GM18505 (cell line): ENCODE measurements around the gene LDLR.
"Not testable (repeated sequence)": the region's sequence is repeated elsewhere in the genome, so short reads cannot be mapped to it uniquely, and the experiment has no call there.

Experiments
- ATAC-seq: cut with Tn5 transposase; IDR thresholded peaks from one replicate; pipeline ENCODE4 v1.9.1; 2021; ENCODE audit not compliant: unreplicated experiment
- POLR2A ChIP-seq: IDR thresholded peaks from 4 replicates; pipeline ENCODE4 v1.6.1; 2011; ENCODE audit warnings: borderline replicate concordance; ENCODE audit not compliant: insufficient read depth, insufficient read length; ENCODE audit errors: extremely low read depth

LDLR gene

GRCh38 chr19:11061952-11062351 is 27.3 kb upstream of the LDLR start:
- ATAC-seq, result no peak
- TF ChIP-seq POLR2A, result no peak

GRCh38 chr19:11063434-11063833 is 25.8 kb upstream of the LDLR start:
- TF ChIP-seq POLR2A, result no peak
- ATAC-seq, result no peak

GRCh38 chr19:11064831-11065303 is 24.4 kb upstream of the LDLR start:
- no peak for TF ChIP-seq POLR2A
- ATAC-seq, result no peak

GRCh38 chr19:11066326-11066725 is 22.9 kb upstream of the LDLR start:
- TF ChIP-seq POLR2A, result no peak
- no peak for ATAC-seq

GRCh38 chr19:11067356-11068113 is 21.7 kb upstream of the LDLR start:
- no peak for TF ChIP-seq POLR2A

GRCh38 chr19:11069561-11069960 is 19.7 kb upstream of the LDLR start:
- TF ChIP-seq POLR2A, result no peak
- no peak for ATAC-seq

More at GRCh38 chr19:11067356-11068113, 21.7 kb upstream of the LDLR start:
- ATAC-seq, result no peak

- TF ChIP-seq POLR2A, result no peak
- no peak for ATAC-seq
These were observed 19.1 kb upstream of the LDLR start for GRCh38 chr19:11070123-11070522.

GRCh38 chr19:11073568-11073967 is 15.7 kb upstream of the LDLR start:
- no peak for ATAC-seq
- TF ChIP-seq POLR2A, result no peak

GRCh38 chr19:11076792-11077191 is 12.5 kb upstream of the LDLR start:
- not testable (repeated sequence) for ATAC-seq

- TF ChIP-seq POLR2A, result no peak
- no peak for ATAC-seq
These were observed 10.4 kb upstream of the LDLR start for GRCh38 chr19:11078893-11079292.

- no peak for TF ChIP-seq POLR2A
- no peak for ATAC-seq
These were observed 9.3 kb upstream of the LDLR start for GRCh38 chr19:11079999-11080398.

GRCh38 chr19:11087870-11088505 is 1.3 kb upstream of the LDLR start:
- no peak for ATAC-seq
- no peak for TF ChIP-seq POLR2A

GRCh38 chr19:11088506-11089253 is 583 bp upstream of the LDLR start:
- ATAC-seq, result no peak
- no peak for TF ChIP-seq POLR2A

- not testable (repeated sequence) for ATAC-seq
These were observed 676 bp downstream of the LDLR start for GRCh38 chr19:11090014-11090263.
